Panc1 (cell line): ENCODE results near the gene PIK3CD.

Experiments
- CTCF ChIP-seq: fragments of 450-650 bp; IDR thresholded peaks from 2 replicates; pipeline ENCODE4 v1.5.1; 2017; ENCODE audit warnings: mild to moderate bottlenecking
- POLR2AphosphoS5 ChIP-seq: IDR thresholded peaks from 2 replicates; pipeline ENCODE4 v1.6.1; 2012; ENCODE audit warnings: mild to moderate bottlenecking, low read depth, low read length, moderate library complexity
- TF ChIP-seq, protein P1 (sequence below), 2 experiments: IDR thresholded peaks; 2 replicates each; pipeline ENCODE4 v1.6.1; 2011 to 2012; ENCODE audit warnings: low read depth in 2 of 2, control low read depth in 1 of 2, low read length in 1 of 2, mild to moderate bottlenecking in 1 of 2, moderate library complexity in 1 of 2; ENCODE audit not compliant: insufficient read depth in 1 of 2

DNA sequence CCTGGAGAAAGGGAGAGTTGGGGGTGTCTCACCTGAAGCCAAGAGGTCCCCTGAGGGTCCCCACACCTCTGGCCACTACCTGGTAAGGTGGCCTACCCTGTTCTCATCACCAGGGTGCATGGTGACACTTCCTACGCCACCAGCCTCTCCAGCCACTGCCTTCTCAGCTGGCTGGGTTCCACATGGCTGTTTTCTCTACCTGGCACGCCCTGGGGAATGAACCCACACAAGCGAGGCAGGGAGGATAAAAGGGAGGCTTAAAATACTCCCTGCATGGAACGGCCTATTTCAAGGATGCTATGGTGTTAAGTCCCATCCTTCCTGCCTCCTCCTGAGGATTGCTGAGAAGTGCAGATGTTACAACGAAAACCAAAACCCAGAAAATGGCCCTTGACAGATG is 84.7 kb downstream of the PIK3CD start:
- TF ChIP-seq CTCF, result no peak
- TF ChIP-seq, protein P1, sequence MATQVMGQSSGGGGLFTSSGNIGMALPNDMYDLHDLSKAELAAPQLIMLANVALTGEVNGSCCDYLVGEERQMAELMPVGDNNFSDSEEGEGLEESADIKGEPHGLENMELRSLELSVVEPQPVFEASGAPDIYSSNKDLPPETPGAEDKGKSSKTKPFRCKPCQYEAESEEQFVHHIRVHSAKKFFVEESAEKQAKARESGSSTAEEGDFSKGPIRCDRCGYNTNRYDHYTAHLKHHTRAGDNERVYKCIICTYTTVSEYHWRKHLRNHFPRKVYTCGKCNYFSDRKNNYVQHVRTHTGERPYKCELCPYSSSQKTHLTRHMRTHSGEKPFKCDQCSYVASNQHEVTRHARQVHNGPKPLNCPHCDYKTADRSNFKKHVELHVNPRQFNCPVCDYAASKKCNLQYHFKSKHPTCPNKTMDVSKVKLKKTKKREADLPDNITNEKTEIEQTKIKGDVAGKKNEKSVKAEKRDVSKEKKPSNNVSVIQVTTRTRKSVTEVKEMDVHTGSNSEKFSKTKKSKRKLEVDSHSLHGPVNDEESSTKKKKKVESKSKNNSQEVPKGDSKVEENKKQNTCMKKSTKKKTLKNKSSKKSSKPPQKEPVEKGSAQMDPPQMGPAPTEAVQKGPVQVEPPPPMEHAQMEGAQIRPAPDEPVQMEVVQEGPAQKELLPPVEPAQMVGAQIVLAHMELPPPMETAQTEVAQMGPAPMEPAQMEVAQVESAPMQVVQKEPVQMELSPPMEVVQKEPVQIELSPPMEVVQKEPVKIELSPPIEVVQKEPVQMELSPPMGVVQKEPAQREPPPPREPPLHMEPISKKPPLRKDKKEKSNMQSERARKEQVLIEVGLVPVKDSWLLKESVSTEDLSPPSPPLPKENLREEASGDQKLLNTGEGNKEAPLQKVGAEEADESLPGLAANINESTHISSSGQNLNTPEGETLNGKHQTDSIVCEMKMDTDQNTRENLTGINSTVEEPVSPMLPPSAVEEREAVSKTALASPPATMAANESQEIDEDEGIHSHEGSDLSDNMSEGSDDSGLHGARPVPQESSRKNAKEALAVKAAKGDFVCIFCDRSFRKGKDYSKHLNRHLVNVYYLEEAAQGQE (IDR thresholded peaks at IDR 0.05; ENCODE audit: insufficient read depth in 1 of 2, low read depth in 2 of 2, low read length in 1 of 2), result no peak
- TF ChIP-seq POLR2AphosphoS5, result no peak
